GM23248 (cell line): Measurements from ENCODE around the gene TPP1.

Experiments used
- EZH2 ChIP-seq: fragments of 200-600 bp; sonication (generic); IDR thresholded peaks from 2 replicates; pipeline ENCODE4 v1.6.1; 2018; ENCODE audit warnings: antibody characterized with exemption, mild to moderate bottlenecking; ENCODE audit not compliant: insufficient read depth, poor library complexity, severe bottlenecking
- EZH2phosphoT487 ChIP-seq: fragments of 200-600 bp; sonication (generic); IDR thresholded peaks from 2 replicates; pipeline ENCODE4 v1.6.1; 2018; ENCODE audit warnings: antibody characterized with exemption, moderate library complexity, mild to moderate bottlenecking, low read depth; ENCODE audit not compliant: insufficient read depth

DNA sequence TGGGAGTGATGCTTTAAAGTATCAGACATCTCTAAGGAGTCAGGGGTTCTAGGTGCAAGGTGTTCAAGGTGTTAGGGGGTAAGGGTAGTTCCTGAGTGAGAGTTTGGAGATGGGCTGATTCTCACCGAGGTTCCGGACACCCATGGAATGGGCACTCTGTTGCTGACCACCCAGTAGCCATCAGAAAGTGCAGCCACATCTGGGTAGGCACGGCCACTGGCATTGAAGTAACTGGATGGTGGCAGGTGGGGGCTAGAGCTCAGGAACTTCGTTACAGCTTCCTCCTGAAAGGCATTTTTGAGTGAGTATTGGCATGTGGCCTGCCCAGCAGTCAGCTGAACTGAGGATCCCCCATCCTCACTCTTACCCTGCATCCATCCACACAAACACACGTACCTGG lies 4.2 kb downstream of the TPP1 start:
- TF ChIP-seq EZH2 (no peak), EZH2phosphoT487 (no peak)
